Measurements from ENCODE around the gene CYRIA. TPM values are rescaled to one million over a fixed set of nuclear protein-coding genes. Genes with fewer than 3 reads are reported as not detected.

The CYRIA gene
- total and polyA plus RNA-seq, 2 donors (not counting 1 experiment from before 2014, with no cell fraction given) = 6.3 to 10.2 TPM

GRCh38 chr2:16653799-16654198 lies 11.8 kb downstream of the CYRIA start:
- Histone ChIP-seq H3K4me3 (replicated peaks in 1 of 4; ENCODE audit: control extremely low read depth in 1 of 4, insufficient read depth in 1 of 4, low read depth in 3 of 4, low read length in 4 of 4) (no peak overlapping the region), H3K79me2 (ENCODE audit: control insufficient read depth, insufficient read depth, low read length) (no peaks in the 10 kb centered on the region), H3K4me2 (ENCODE audit: extremely low read depth, insufficient read depth, low read length) (no peak overlapping the region), H3K9me3 (ENCODE audit: control insufficient read depth, insufficient read depth, low read depth, low read length) (no peaks in the 10 kb centered on the region), H3K4me1 (ENCODE audit: control insufficient read depth, extremely low read depth, insufficient read depth, low read length) (peaks cover 18% of the 10 kb centered on the region), H3K36me3 (ENCODE audit: control insufficient read depth, insufficient read depth, low read length) (no peaks in the 10 kb centered on the region), H3K27me3 (ENCODE audit: control insufficient read depth, insufficient read depth, low read length) (no peaks in the 10 kb centered on the region), H3K9ac (ENCODE audit: insufficient read depth, low read length) (no peak overlapping the region), H2AFZ (ENCODE audit: low read length) (no peak overlapping the region), H4K20me1 (ENCODE audit: control insufficient read depth, extremely low read depth, insufficient read depth, low read length) (no peaks in the 10 kb centered on the region), H3K27ac (ENCODE audit: insufficient read depth, low read length) (no peak overlapping the region)
- TF ChIP-seq, protein P1, sequence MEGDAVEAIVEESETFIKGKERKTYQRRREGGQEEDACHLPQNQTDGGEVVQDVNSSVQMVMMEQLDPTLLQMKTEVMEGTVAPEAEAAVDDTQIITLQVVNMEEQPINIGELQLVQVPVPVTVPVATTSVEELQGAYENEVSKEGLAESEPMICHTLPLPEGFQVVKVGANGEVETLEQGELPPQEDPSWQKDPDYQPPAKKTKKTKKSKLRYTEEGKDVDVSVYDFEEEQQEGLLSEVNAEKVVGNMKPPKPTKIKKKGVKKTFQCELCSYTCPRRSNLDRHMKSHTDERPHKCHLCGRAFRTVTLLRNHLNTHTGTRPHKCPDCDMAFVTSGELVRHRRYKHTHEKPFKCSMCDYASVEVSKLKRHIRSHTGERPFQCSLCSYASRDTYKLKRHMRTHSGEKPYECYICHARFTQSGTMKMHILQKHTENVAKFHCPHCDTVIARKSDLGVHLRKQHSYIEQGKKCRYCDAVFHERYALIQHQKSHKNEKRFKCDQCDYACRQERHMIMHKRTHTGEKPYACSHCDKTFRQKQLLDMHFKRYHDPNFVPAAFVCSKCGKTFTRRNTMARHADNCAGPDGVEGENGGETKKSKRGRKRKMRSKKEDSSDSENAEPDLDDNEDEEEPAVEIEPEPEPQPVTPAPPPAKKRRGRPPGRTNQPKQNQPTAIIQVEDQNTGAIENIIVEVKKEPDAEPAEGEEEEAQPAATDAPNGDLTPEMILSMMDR (conservative IDR thresholded peaks at IDR 0.05 in 1 of 2, IDR thresholded peaks at IDR 0.05 in 1 of 2; ENCODE audit: low read depth in 1 of 2, low read length in 2 of 2) = no peak
- TF ChIP-seq EZH2 (IDR thresholded peaks at IDR 0.05; ENCODE audit: low read length, missing control alignments) = no peak
- DNase-seq (ENCODE audit: low read depth in 2 of 2) = no peak

- Histone ChIP-seq H3K4me1 (ENCODE audit: control insufficient read depth, extremely low read depth, insufficient read depth, low read length) (peaks cover 18% of the 10 kb centered on the region), H3K9ac (ENCODE audit: insufficient read depth, low read length) (no peak overlapping the region), H3K4me2 (ENCODE audit: extremely low read depth, insufficient read depth, low read length) (peak overlapping the region; percentile 48), H3K27me3 (ENCODE audit: control insufficient read depth, insufficient read depth, low read length) (no peaks in the 10 kb centered on the region), H3K27ac (ENCODE audit: insufficient read depth, low read length) (no peak overlapping the region), H3K9me3 (ENCODE audit: control insufficient read depth, insufficient read depth, low read depth, low read length) (no peaks in the 10 kb centered on the region), H3K79me2 (ENCODE audit: control insufficient read depth, insufficient read depth, low read length) (no peaks in the 10 kb centered on the region), H2AFZ (ENCODE audit: low read length) (peak overlapping the region; percentile 55), H3K36me3 (ENCODE audit: control insufficient read depth, insufficient read depth, low read length) (no peaks in the 10 kb centered on the region), H4K20me1 (ENCODE audit: control insufficient read depth, extremely low read depth, insufficient read depth, low read length) (no peaks in the 10 kb centered on the region), H3K4me3 (replicated peaks in 1 of 4; ENCODE audit: control extremely low read depth in 1 of 4, insufficient read depth in 1 of 4, low read depth in 3 of 4, low read length in 4 of 4) (no peak overlapping the region)
- DNase-seq (ENCODE audit: low read depth in 2 of 2) = no peak
- TF ChIP-seq EZH2 (IDR thresholded peaks at IDR 0.05; ENCODE audit: low read length, missing control alignments) = no peak
- TF ChIP-seq, protein P1 (conservative IDR thresholded peaks at IDR 0.05 in 1 of 2, IDR thresholded peaks at IDR 0.05 in 1 of 2; ENCODE audit: low read depth in 1 of 2, low read length in 2 of 2) = no peak
These were observed 12.6 kb downstream of the CYRIA start for GRCh38 chr2:16653083-16653375.

GRCh38 chr2:16652296-16653082 lies 13.1 kb downstream of the CYRIA start:
- peak overlapping the region; percentile 44 for H3K27ac ChIP-seq (ENCODE audit: insufficient read depth, low read length)
- H3K4me2 ChIP-seq (ENCODE audit: extremely low read depth, insufficient read depth, low read length) = peak overlapping the region; percentile 48
- peak; percentile 42 to 82 for DNase-seq (ENCODE audit: low read depth in 2 of 2)
- H3K36me3 ChIP-seq (ENCODE audit: control insufficient read depth, insufficient read depth, low read length) = no peaks in the 10 kb centered on the region
- H3K9me3 ChIP-seq (ENCODE audit: control insufficient read depth, insufficient read depth, low read depth, low read length) = no peaks in the 10 kb centered on the region
- TF ChIP-seq, protein P1 (conservative IDR thresholded peaks at IDR 0.05 in 1 of 2, IDR thresholded peaks at IDR 0.05 in 1 of 2; ENCODE audit: low read depth in 1 of 2, low read length in 2 of 2) = no peak
- TF ChIP-seq EZH2 (IDR thresholded peaks at IDR 0.05; ENCODE audit: low read length, missing control alignments) = no peak
- H3K79me2 ChIP-seq (ENCODE audit: control insufficient read depth, insufficient read depth, low read length) = no peaks in the 10 kb centered on the region
- H2AFZ ChIP-seq (ENCODE audit: low read length) = peak overlapping the region; percentile 55
- no peaks in the 10 kb centered on the region for H3K27me3 ChIP-seq (ENCODE audit: control insufficient read depth, insufficient read depth, low read length)
- no peak overlapping the region for H3K4me3 ChIP-seq (replicated peaks in 1 of 4; ENCODE audit: control extremely low read depth in 1 of 4, insufficient read depth in 1 of 4, low read depth in 3 of 4, low read length in 4 of 4)
- no peaks in the 10 kb centered on the region for H4K20me1 ChIP-seq (ENCODE audit: control insufficient read depth, extremely low read depth, insufficient read depth, low read length)
- H3K9ac ChIP-seq (ENCODE audit: insufficient read depth, low read length) = no peak overlapping the region
- H3K4me1 ChIP-seq (ENCODE audit: control insufficient read depth, extremely low read depth, insufficient read depth, low read length) = peaks cover 18% of the 10 kb centered on the region
